Esophagus squamous epithelium (tissue), 5 donors: ENCODE measurements around the gene LPAR1. TPM values are rescaled to one million over a fixed set of nuclear protein-coding genes. Genes with fewer than 3 reads are reported as not detected.
A peak's percentile ranks its signal among the peaks of the same experiment; 100 is the strongest.
"Not testable (repeated sequence)": the region's sequence is repeated elsewhere in the genome, so short reads cannot be mapped to it uniquely, and the experiment has no call there.

Experiments used
- DNase-seq: peaks from one replicate; lab custom pipeline; 2025; lab: John Stamatoyannopoulos, UW
- H3K27ac ChIP-seq, 4 donors: fragments of 200-600 bp; sonication (generic); one replicate each; pipeline ENCODE4 v1.5.1; 2016 to 2019; ENCODE audit warnings: mild to moderate bottlenecking in 1 of 4
- H3K27me3 ChIP-seq, 4 donors: fragments of 200-600 bp; sonication (generic); 1 replicate in 3 of 4; 2 replicates in 1 of 4; pipeline versions ENCODE4 v1.5.1 to v1.6.0; 2017 to 2021; ENCODE audit warnings: antibody characterized with exemption in 1 of 4
- H3K36me3 ChIP-seq, 3 donors: fragments of 200-600 bp; sonication (generic); one replicate each; pipeline ENCODE4 v1.5.1; 2016 to 2019
- H3K4me1 ChIP-seq, 3 donors: fragments of 200-600 bp; sonication (generic); one replicate each; pipeline ENCODE4 v1.5.1; 2017 to 2019
- H3K4me3 ChIP-seq, 4 donors: fragments of 200-600 bp; sonication (generic); 1 replicate in 3 of 4; 2 replicates in 1 of 4; pipeline ENCODE4 v1.5.1; 2016 to 2019; ENCODE audit warnings: mild to moderate bottlenecking in 2 of 4, moderate library complexity in 1 of 4
- H3K9me3 ChIP-seq, 3 donors: fragments of 200-600 bp; sonication (generic); one replicate each; pipeline ENCODE4 v1.5.1; 2016 to 2019
- CTCF ChIP-seq, 6 experiments: fragments of 450-650 bp in 4 of 6; fragments of 200-600 bp in 2 of 6; sonication (generic) in 2 of 6; IDR thresholded peaks; one replicate each; pipeline ENCODE4 v1.5.1; 2016 to 2019; ENCODE audit warnings: antibody characterized with exemption in 6 of 6, mild to moderate bottlenecking in 4 of 6, moderate library complexity in 4 of 6
- POLR2A ChIP-seq, 4 donors: fragments of 450-650 bp; IDR thresholded peaks; one replicate each; pipeline ENCODE4 v1.6.1; 2017; ENCODE audit warnings: antibody characterized with exemption in 4 of 4, mild to moderate bottlenecking in 4 of 4, moderate library complexity in 3 of 4
- WGBS, 2 donors: methylation state at CpG; one replicate each; pipeline ENCODE4 v1.1.5; 2018; 5-methylcytosine and 5-hydroxymethylcytosine counted together
- intact Hi-C: fragments of 100-400 bp; cut with DNase I; formaldehyde crosslinking; loops from one replicate; pipeline ENCODE4 v1.15.0; 2022
- total RNA-seq, 4 donors: library from RNA; depleted of rRNA; stranded (reverse); fragments of >200 nt; gene quantifications; one replicate each; pipeline ENCODE4 v1.1.0, GENCODE V29; 2016
- donor health status: DM: yes; HTN: yes; CAD: no.

LPAR1 gene
- total RNA-seq, 4 donors from 2014 or later: 6.3 to 59.5 (median 14.1) TPM

GRCh38 chr9:110864011-110864410 lies 174.3 kb downstream of the LPAR1 start:
- peaks cover 0 to 19% (median 8%) of the 10 kb centered on the region in 3 donors for H3K9me3 ChIP-seq
- intact Hi-C loops: no loop called here
- no peaks in the 10 kb centered on the region for H3K36me3 ChIP-seq
- H3K4me3 ChIP-seq: no peak overlapping the region
- WGBS, 2 donors: 67 to 97% methylated on average over 2 of the region's 2 CpGs
- H3K27me3 ChIP-seq: no peaks in the 10 kb centered on the region
- no peak overlapping the region for H3K27ac ChIP-seq
- no peaks in the 10 kb centered on the region for H3K4me1 ChIP-seq
- TF ChIP-seq POLR2A (IDR thresholded peaks at IDR 0.05) (no peak), CTCF (IDR thresholded peaks at IDR 0.05) (no peak)
- DNase-seq: no peak

GRCh38 chr9:110861370-110862110 lies 176.7 kb downstream of the LPAR1 start:
- H3K27me3 ChIP-seq, DNase-seq, intact Hi-C loops, H3K36me3 ChIP-seq, H3K4me1 ChIP-seq, H3K27ac ChIP-seq, H3K4me3 ChIP-seq: not testable (repeated sequence)
- WGBS, 2 donors: 66 to 91% methylated on average over 4 of the region's 4 CpGs
- H3K9me3 ChIP-seq: peaks cover 0 to 19% (median 8%) of the 10 kb centered on the region in 3 donors

- WGBS, 2 donors: 67 to 68% methylated on average over 3 of the region's 3 CpGs
- no peak for DNase-seq
These were observed 181.5 kb downstream of the LPAR1 start for GRCh38 chr9:110856772-110857171.

GRCh38 chr9:110850401-110851135 lies 187.7 kb downstream of the LPAR1 start:
- Histone ChIP-seq H3K9me3 (peaks cover 0 to 7% (median 0%) of the 10 kb centered on the region in 3 donors), H3K27me3 (no peaks in the 10 kb centered on the region), H3K36me3 (no peaks in the 10 kb centered on the region), H3K27ac (no peak overlapping the region), H3K4me1 (peaks cover 0 to 4% (median 0%) of the 10 kb centered on the region in 3 donors), H3K4me3 (no peak overlapping the region)
- 58 to 64% methylated on average over 6 of the region's 6 CpGs for WGBS, 2 donors
- intact Hi-C loops: no loop called here
- no peak for DNase-seq
- TF ChIP-seq CTCF (IDR thresholded peaks at IDR 0.05) (no peak), POLR2A (IDR thresholded peaks at IDR 0.05) (no peak)

More at GRCh38 chr9:110856772-110857171, 181.5 kb downstream of the LPAR1 start:
- Histone ChIP-seq H3K27ac (no peak overlapping the region), H3K9me3 (peaks cover 0 to 29% (median 6%) of the 10 kb centered on the region in 3 donors), H3K4me3 (no peak overlapping the region), H3K36me3 (no peaks in the 10 kb centered on the region), H3K27me3 (no peaks in the 10 kb centered on the region), H3K4me1 (no peaks in the 10 kb centered on the region)
- TF ChIP-seq CTCF (IDR thresholded peaks at IDR 0.05) (no peak), POLR2A (IDR thresholded peaks at IDR 0.05) (no peak)
- intact Hi-C loops: no loop called here

- intact Hi-C loops: no loop called here
- Histone ChIP-seq H3K9me3 (no peaks in the 10 kb centered on the region), H3K36me3 (no peaks in the 10 kb centered on the region), H3K4me3 (no peak overlapping the region), H3K4me1 (peaks cover 0 to 4% (median 0%) of the 10 kb centered on the region in 3 donors), H3K27ac (peak overlapping the region in 1 of 4 donors; percentile 10), H3K27me3 (no peaks in the 10 kb centered on the region)
- 16 to 21% methylated on average over 3 of the region's 3 CpGs for WGBS, 2 donors
- no peak for TF ChIP-seq POLR2A (IDR thresholded peaks at IDR 0.05)
- TF ChIP-seq CTCF (IDR thresholded peaks at IDR 0.05): no peak
- no peak for DNase-seq
These were observed 190.6 kb downstream of the LPAR1 start for GRCh38 chr9:110847671-110848070.
